Measurements from ENCODE around the gene HAAO.

HAAO gene

GRCh38 chr2:42756966-42757513 is 35.3 kb downstream of the HAAO start:
- no peak for DNase-seq (ENCODE audit: low read depth)

GRCh38 chr2:42756150-42756775 is 36.1 kb downstream of the HAAO start:
- TF ChIP-seq CTCF (IDR thresholded peaks at IDR 0.05; ENCODE audit: control insufficient read depth, extremely low read depth, insufficient read depth), result no peak
- no peak overlapping the region for H3K4me3 ChIP-seq (ENCODE audit: low read depth, low read length)
- DNase-seq (ENCODE audit: low read depth), result no peak

More at GRCh38 chr2:42756966-42757513, 35.3 kb downstream of the HAAO start:
- no peak overlapping the region for H3K4me3 ChIP-seq (ENCODE audit: low read depth, low read length)
- no peak for TF ChIP-seq CTCF (IDR thresholded peaks at IDR 0.05; ENCODE audit: control insufficient read depth, extremely low read depth, insufficient read depth)

GRCh38 chr2:42755191-42755880 is 37.0 kb downstream of the HAAO start:
- no peak for DNase-seq (ENCODE audit: low read depth)
- no peak overlapping the region for H3K4me3 ChIP-seq (ENCODE audit: low read depth, low read length)

GRCh38 chr2:42754776-42755140 is 37.6 kb downstream of the HAAO start:
- no peak for DNase-seq (ENCODE audit: low read depth)
- no peak overlapping the region for H3K4me3 ChIP-seq (ENCODE audit: low read depth, low read length)
- TF ChIP-seq CTCF (IDR thresholded peaks at IDR 0.05; ENCODE audit: control insufficient read depth, extremely low read depth, insufficient read depth), result no peak

More at GRCh38 chr2:42755191-42755880, 37.0 kb downstream of the HAAO start:
- TF ChIP-seq CTCF (IDR thresholded peaks at IDR 0.05; ENCODE audit: control insufficient read depth, extremely low read depth, insufficient read depth), result no peak

GRCh38 chr2:42754021-42754775 is 38.2 kb downstream of the HAAO start:
- H3K4me3 ChIP-seq (ENCODE audit: low read depth, low read length), result no peak overlapping the region
- DNase-seq (ENCODE audit: low read depth), result no peak
- no peak for TF ChIP-seq CTCF (IDR thresholded peaks at IDR 0.05; ENCODE audit: control insufficient read depth, extremely low read depth, insufficient read depth)

- H3K4me3 ChIP-seq (ENCODE audit: low read depth, low read length), result no peak overlapping the region
- no peak for TF ChIP-seq CTCF (IDR thresholded peaks at IDR 0.05; ENCODE audit: control insufficient read depth, extremely low read depth, insufficient read depth)
- no peak for DNase-seq (ENCODE audit: low read depth)
Measured at GRCh38 chr2:42752816-42753813, 39.3 kb downstream of the HAAO start.

All from LNCaP clone FGC (cell line).